GM10266 (cell line): Measurements from ENCODE around the gene SLC39A11.
"Not testable (repeated sequence)": the region's sequence is repeated elsewhere in the genome, so short reads cannot be mapped to it uniquely, and the experiment has no call there.

ENCODE experiments used
- DNase-seq: peaks from one replicate; pipeline ENCODE4 v3.0.0; 2012; ENCODE audit errors: extremely low spot score
- TF ChIP-seq, protein P1 (sequence below): IDR thresholded peaks from 2 replicates; pipeline ENCODE4 v1.5.1; 2012; ENCODE audit warnings: mild to moderate bottlenecking, low read depth; ENCODE audit not compliant: control insufficient read depth, insufficient read depth; ENCODE audit errors: missing control alignments

SLC39A11 gene

DNA sequence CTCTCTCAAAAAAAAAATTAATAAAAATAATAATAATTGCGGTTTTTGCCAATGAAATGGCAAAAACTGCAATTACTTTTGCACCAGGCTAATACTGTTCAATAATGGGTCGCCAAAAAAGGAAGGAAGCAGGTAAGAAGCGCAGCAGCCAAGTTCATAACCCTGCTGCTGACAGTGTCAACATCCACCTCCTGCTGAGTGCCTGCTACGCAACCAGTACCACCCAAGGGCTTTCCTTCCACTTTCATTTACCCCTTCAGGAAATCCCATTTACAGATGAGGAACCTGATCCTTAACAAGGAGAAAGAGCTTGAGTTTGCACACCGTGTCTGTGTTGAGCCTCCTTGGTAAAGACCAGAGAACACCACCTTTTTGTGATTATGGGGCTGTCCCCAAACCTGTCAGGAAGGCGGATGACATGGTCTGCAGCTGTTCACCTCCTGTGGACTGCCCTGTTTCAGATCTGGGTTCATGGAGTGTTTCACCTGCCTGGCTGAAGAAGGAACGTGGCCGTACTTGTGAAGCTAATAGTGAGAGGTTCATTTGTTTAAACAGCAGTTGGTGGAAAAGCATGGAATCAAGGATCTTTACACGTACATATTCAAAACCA lies 378.0 kb downstream of the SLC39A11 start:
- no peak for DNase-seq
- TF ChIP-seq, protein P1, sequence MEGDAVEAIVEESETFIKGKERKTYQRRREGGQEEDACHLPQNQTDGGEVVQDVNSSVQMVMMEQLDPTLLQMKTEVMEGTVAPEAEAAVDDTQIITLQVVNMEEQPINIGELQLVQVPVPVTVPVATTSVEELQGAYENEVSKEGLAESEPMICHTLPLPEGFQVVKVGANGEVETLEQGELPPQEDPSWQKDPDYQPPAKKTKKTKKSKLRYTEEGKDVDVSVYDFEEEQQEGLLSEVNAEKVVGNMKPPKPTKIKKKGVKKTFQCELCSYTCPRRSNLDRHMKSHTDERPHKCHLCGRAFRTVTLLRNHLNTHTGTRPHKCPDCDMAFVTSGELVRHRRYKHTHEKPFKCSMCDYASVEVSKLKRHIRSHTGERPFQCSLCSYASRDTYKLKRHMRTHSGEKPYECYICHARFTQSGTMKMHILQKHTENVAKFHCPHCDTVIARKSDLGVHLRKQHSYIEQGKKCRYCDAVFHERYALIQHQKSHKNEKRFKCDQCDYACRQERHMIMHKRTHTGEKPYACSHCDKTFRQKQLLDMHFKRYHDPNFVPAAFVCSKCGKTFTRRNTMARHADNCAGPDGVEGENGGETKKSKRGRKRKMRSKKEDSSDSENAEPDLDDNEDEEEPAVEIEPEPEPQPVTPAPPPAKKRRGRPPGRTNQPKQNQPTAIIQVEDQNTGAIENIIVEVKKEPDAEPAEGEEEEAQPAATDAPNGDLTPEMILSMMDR = no peak

DNA sequence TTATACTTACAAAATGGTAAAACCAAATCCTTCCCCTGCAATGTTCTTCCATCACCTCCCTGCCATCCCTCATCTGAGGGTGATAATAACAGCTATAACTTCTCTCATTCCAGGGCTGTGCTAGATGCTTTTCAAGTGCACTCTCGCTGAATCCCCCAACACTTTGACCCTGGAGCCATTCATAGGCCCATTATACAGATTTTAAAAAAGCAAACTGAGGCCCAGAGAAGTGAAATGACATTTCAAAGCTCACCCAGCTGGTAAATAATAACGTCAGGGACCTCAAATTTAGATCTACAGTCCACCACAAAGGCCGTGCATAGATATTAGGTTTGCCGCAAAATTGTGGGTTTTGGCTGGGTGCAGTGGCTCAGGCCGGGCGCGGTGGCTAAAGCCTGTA lies 378.8 kb downstream of the SLC39A11 start:
- TF ChIP-seq, protein P1 = no peak
- no peak for DNase-seq

DNA sequence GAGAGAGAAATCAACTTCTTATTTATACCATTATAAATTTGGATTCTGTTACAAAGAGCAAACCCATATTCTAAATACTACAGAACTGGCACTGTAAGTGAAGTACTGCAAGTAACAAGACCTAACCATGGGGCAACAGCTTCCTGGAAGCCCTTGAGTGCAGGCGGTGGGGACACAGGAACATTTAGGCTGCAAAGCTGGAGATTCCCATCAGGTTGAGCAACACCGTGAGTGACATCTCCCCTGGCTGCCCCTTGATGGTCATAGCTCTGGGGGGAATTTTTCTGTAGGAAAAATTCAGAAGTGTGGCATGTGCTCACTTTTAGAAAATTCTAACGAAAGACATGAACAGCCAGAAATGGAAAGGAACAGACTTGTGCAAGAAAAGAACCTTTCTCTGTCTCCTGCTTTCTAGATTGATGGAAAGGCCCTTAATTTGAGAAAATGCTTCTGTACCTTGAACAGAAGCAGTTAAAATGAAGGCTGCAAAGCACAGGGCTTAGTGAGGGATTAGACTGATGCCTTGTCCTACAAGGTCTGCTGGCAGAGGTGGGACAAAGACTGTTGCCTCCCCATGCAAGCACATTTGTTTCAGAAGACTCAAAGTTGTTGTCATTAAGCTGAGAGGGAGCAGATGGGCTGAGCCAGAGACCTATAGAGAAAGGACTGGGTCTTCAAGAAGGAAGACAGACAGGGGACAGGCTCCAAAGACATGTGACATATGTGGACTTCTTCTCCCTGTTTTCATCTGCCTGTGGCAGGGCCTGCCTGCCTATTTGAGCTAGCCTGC lies 380.8 kb downstream of the SLC39A11 start:
- no peak for DNase-seq
- TF ChIP-seq, protein P1 = no peak

DNA sequence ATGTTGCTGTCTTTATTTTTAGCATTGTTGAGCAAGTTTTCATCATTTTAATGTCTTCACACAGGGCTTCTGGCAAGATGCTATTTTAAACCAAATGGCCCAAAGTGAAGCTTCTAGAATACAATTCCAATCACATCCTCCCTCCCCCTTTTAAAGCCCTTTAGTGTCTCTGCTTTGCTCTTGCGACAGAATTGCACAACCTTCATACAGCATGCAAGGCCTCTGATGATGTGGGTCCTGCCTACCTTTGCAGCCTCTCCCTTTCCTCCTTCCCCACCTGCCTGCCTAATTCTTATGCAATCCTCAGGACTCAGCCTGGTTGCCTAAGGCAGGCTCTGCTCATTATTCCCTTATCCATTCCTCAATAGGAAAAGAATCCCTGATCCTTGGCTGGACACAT lies 381.7 kb downstream of the SLC39A11 start:
- no peak for DNase-seq
- TF ChIP-seq, protein P1 = no peak

DNA sequence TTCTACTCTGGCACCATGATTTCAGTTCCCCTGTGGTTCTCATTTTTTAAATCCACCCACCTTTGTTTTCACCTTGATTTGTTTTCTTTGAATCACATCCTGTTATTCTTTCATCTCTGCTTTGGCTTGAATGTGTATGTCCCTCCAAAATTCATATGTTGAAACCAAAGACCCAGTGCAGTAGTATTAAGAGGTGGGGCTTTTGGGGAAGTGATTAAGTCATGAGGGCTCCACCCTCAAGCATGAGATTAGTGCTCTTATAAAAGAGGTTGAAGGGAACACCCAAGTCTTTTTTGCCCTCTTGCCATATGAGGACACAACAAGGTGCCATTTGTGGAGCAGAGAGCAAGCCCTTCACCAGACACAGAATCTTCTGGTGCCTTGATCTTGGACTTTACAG lies 382.3 kb downstream of the SLC39A11 start:
- no peak for DNase-seq
- TF ChIP-seq, protein P1 = no peak

DNA sequence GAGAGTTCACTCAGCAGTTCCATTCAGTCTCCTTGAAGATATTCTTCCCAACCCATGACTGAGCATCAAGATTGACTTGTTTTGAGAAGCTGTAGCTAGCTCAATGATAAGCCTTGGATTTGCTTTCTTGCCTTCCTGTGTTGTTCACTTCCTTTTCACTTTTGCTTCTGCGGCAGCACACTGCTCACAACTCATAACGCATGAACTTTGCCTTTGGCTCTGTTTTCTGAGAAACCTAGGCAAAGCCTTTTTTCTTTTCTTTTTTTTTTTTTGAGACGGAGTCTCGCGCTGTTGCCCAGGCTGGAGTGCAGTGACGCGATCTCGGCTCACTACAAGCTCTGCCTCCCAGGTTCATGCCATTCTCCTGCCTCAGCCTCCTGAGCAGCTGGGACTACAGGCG lies 383.8 kb downstream of the SLC39A11 start:
- DNase-seq = not testable (repeated sequence)

DNA sequence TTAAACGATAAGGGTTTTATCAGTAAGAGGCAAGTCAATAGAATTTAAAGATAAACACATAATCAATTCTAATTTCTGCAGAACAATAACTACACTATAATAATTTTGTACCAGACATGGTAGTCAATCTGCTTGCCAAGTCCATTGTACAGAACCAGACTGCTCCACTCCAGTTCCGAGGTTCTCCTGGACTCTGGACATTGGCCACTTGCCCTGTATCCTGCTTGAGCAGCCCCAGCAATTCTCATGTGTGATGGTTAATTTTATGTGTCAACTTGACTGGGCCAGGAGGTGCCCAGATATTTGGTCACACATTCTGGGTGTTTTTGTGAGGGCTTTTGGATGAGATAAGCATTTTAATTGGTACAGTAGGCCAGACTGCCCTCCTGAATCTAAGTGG lies 384.6 kb downstream of the SLC39A11 start:
- TF ChIP-seq, protein P1 = no peak
- no peak for DNase-seq
